HG03196 (cell line): ENCODE data around the gene SLC35B4.

ENCODE experiments used
- ATAC-seq: cut with Tn5 transposase; IDR thresholded peaks from one replicate; pipeline ENCODE4 v1.9.1; 2021; ENCODE audit not compliant: unreplicated experiment

SLC35B4 gene

DNA sequence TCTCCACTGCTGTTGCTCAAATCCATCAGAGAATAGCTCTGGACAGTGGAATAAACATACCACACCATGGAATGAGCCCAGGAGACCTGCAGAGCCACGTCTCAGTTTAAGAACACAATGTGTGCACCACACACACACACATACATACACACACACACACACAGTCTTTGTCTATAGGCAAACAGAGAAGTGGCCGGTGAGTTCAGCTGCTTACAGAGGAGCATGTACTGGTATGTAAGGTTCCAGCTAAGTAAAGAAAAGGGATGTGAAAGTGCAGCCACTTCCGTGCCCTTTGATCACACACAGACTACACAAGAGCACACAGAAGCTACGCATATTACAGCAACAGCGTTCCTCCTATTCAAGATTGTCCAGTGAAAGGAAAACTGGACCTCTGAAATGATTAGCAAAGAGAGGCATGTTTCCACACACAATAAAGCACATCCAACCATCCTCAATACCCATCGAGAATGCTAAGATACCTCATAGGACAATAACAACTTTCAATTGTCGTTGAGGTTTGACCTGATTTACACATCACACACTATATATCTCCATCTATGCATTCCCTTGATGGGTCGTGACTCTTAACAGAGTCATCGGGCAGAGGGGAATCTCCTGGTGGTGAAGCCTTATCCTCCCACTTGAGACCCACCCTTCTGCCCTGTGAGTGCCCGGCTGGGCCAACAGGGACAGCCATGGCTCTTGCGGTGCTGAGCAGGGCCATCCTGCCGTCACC lies 23.6 kb downstream of the SLC35B4 start:
- peak; percentile 100 for ATAC-seq

DNA sequence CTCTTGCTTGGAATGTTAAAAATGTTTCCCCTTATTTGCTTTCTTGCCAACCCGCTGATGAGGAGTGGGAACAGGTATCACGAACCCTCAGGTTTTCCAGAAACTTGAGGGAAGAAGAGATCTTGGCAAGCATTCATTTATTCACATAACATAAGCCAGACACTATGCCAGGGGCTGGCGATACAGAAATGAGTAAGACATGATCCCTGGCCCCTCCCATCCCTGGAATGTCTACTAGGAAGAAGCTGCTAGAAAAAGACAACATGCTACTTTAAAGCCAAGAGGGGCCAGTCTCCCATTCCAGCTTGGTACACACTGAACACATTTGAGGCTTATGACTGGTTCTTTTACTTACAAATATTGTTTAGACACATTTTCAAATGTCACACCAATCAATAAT lies 26.4 kb downstream of the SLC35B4 start:
- no peak for ATAC-seq

DNA sequence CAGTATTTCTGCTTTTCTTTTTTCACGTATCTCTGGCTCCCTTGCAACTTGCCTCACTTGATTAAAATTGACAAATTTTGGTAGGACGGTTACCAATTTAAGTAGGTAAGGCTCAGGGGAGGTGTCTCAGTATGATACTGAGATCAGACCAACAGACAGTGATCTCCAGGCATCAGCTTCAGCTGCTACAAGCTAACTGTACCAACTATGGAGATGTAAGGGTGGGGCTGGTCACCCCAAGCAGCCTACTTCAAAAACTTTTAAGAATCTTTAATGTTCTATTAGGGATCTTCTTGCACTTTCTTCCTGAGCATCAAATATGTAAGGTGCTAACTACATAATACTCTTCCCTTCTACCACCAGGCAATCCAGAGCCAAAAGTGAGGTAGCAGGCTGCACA lies 26.9 kb downstream of the SLC35B4 start:
- no peak for ATAC-seq

DNA sequence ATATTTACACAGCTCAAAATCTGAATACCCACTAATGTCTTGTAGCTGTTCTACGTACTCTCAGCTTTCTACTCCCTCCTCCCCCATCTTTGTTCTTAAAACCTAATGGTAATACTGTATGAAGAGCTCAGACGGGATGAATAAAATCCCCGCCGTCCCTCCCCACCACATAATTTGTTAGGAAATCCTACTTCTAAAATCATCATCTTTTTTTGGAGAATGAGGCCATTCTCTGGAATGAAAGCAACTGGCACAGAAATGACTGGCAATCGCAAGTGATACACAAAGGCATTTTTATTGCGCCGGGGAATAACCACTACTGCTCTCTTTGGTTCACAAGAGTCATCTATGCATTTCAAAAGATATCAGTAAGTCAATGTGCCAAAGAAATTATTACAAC lies 27.3 kb downstream of the SLC35B4 start:
- ATAC-seq: no peak

DNA sequence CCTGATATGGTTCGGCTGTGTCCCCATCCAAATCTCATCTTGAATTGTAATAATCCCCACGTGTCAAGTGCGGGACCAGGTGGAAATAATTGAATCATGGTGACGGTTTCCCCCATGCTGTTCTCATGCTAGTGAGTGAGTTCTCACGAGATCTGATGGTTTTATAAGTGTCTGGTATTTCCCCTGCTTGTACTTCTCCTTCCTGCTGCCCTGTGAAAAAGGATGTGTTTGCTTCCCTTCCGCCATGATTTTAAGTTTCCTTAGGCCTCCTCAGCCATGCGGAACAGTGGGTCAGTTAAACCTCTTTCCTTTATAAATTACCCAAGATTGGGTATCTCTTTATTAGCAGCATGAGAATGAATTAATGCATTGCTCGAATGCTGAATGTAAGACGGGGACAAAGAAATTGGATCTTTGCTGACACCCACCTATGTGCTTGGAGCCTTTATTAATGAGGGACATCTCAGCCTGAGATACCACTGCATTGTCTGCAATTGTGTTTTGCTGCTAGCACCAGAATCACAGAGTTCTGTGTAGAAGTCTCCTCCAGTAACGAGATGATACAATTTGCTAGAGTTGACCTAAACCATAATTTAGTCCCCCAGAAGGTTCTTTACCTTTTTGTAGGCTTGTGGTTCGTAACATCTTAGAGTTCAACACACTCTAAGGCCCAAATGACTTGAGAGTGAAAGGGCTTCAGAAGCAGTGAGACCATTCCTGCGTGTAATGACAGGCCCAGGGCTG lies 28.6 kb downstream of the SLC35B4 start:
- no peak for ATAC-seq

DNA sequence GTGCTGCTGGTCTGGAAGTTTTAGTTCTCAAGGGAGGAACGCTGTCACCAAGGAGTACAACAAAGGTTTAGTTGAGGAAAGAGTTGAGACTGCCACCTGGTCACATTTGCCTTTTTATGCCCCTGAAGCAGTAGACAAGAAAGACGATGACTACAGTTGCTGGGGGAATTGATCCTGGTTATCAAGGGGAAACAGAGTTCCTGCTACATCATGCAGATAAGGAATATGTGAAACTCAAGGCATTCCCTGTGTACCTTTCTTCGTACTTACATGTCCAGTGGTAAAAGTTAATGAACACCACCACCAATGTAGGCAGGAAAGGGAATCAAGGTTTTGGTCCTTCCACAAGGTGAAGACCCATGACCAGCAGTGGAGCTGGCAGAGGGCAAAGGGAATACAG lies 31.8 kb downstream of the SLC35B4 start:
- ATAC-seq: no peak

DNA sequence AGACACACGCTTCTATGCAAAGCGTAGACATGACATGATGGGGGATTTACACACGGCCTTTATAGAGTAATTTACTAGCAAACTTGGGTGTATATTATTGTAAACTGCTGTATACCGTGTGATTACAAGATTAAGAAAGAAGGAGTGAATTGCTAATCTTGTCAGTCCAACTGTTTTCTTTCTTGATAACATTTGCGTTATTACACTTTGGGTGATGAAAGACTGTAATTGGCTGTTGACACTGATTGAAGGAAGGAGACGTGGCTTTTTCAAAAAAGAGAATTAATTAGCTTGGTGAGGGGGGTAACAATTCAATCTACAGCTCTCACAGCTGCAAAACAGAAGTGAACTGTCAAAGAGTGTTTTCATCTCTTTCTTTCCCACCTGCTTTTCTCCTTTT lies 32.7 kb downstream of the SLC35B4 start:
- ATAC-seq: no peak

DNA sequence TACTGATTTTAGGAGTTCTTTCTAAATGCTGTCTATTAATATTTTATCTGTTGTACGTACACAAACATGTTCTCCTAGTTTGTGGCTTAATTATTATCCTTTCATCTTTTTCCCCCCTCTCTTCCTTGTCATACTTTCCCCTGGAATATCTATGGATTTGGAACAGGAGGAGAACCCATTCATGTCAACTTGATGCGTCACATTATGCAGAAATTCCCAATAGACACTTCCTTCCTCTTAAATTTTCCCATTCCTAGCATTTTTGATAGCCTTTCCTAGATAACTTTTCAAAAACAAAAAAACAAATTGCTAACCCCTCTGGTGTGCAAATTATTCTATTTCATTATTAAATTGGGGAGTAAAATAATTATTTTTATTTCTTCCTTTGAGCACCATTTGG lies 36.2 kb downstream of the SLC35B4 start:
- no peak for ATAC-seq

DNA sequence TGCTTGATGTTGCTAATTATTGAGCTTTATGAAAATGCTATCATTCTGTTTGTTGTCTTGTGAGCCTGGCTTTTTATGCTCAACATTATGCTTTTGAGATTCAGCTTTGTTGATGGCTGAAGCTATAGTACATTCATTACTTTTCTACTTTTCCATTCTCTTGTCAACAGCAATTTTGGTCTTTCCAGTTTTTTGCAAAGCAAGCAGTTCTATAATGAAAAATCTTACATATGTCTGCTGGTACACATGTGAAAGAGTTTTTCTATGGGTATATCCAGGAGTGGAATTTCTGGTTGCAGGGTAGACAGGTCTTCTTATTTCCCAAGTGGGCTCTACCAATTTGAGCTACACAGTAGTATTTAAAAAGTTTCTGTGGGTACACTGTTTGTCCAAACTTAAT lies 36.8 kb downstream of the SLC35B4 start:
- no peak for ATAC-seq

DNA sequence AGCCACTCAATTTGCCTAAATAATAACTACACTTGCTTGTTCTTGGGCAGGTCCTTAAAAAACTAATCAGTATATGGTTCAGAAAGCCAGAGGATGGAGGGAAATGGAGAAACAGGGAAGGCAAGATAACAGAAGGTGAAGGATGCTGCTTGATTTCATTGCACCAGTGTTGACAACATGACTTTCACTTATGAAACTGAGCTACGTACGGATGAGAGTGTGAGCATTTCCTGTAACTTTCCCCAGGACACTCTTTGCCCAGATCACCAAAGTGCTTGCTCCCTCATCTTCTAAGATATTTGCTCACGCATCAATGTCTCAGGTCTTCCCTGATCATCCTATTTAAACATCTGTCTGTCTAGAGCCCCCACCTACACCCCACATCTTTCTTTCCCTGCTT lies 37.4 kb downstream of the SLC35B4 start:
- no peak for ATAC-seq

DNA sequence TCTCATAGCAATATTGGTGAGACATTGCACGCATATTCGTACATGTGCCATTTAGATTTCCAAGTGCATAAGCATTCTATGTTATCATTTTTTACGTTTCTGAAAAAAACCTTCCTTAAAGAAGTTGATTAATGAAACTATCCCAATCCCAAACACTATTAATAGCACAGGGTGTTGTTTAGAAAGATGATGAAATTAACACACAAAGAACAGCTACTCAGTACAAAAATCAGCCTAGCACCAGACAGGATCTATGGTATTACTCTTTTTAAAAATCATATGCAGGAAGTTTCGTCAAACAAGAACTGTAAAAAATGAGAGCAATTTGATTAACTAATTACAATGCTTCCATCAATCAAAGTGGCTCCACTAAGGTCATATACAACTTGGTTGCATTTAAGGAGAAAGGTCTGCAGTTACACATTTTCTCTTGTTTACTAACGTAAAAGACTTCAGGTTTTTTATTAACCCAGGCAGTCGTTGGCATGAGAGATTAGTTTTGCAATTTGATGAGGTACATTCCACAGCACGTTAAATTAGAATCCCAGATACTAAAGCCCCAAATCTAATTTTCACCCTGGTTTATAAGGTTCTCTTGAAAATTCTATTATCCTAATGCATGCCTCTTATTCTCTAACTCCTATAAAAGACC lies 38.1 kb downstream of the SLC35B4 start:
- no peak for ATAC-seq

DNA sequence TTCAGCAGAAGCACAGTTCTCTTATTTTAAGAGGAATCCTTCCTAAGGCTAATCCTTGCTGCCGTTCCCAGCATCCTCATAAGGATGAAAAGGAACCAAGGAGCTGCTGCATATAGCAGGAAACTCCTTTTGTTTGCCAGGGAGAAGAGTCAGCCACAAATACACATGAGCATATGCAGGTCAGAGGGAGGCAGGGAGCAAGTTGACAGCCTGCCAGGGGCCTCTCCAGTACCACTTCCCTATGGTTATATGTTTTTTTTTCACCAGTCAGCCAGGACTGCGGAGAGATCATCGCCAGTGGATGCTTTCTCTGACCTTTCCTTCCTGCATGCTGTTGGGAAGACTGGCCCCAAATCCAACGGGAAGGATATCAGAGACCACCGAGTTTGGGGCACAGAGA lies 39.8 kb downstream of the SLC35B4 start:
- no peak for ATAC-seq

DNA sequence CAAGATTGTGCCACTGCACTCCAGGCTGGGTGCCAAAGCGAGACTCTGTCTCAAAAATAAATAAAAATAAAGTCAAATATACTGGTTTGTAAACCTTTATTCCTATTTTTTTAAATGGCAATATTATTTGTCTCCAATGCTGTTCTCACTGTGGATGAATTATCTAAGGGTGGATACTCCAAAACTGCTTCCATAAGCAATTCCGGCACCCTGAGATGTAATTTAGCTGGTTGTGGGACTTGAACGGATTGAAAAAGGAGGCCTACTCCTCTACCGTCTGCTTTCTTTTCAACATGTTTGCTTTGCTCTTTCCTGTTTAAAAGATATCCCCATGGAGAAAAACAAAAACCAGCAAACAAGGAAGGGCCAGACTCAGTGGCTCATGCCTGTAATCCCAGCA lies 54.4 kb downstream of the SLC35B4 start:
- no peak for ATAC-seq

DNA sequence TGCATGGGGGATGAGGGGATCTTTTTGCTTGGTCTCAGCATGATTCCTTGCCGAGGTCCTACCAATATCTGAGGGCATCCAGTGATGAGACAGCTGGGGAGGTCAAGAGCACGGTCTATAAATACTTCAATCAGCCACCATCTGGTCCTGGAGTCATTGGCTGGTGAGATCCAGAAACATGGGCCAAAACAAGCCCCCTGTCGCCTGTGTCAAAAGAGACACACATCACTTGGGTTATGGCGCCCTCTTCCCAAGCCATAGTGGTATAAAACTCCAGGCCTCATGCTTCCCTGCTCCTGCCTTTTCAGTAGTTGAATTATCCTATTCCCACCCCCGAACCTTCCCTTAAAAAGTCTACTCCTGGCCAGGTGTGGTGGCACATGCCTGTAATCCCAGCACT lies 60.9 kb downstream of the SLC35B4 start:
- ATAC-seq: no peak

DNA sequence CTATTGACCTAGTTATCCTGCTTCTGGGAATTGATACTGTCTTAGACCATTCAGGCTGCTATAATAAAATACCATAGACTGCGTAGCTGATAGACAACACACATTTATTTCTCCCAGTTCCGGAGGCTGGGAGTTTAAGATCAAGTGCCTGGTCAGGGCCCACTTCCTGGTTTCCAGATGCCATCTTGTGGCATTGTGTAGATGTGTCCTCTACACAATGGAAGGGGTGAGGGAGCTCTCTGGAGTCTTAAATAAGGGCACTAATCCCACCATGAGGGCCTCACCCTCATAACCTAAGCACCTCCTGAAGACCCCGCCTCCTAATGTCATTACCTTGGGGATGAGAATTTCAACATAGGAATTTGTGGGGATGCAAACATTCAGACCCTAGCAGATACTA lies 62.4 kb downstream of the SLC35B4 start:
- ATAC-seq: no peak

DNA sequence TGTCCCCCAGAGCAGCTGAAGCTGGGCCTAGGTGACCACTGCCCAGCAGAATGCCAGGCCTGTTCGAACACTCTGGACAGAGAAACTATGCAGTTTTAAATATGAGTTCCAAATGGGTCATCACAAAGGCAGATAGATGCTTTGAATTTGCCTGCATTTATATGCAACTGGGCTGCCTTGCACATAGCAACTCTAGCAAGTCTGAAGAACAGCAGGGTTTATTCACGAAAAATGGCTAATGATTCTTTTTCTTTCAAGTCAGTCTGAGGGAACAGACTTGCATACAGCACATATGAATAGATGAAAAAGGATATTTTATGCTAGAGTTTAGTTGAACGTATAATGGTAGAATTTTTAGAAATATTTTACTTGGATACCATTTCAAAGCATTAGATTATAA lies 68.5 kb downstream of the SLC35B4 start:
- no peak for ATAC-seq

DNA sequence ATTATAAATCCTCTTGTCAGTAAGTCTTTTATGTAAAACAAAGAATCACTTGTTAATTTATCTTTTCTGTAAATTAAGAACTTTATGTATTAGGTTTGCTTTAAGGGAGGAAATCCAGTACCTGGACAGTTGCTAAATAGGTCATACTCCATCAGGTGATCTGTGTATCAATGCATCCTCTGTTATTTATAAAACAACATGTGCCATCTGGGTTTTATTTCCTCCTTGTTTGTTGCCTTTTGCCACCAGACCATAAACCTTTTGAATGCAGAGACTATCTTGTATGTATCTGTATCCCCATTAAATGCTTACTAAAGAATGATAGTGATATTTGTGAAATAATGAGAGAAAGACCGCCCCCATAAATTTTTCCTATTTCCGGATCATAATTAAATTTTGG lies 70.0 kb downstream of the SLC35B4 start:
- no peak for ATAC-seq

DNA sequence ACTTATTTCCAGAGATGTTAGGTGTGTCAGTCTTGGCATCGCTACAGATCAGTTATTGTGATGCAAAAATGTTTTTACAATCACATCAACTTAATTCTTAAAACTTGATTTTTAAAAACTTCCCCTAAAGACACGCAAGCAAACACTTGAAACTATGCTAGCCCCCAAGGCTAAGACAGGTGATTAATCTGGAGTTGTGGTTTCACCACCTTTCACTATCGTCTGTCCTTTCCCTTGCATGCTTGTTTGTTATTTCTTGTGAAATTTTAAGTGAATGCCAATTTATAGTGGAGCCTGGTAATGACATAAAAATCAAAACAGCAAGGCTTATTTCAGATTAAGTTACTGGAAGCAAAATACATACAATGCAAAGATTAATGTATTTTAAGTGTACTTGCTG lies 70.4 kb downstream of the SLC35B4 start:
- no peak for ATAC-seq

DNA sequence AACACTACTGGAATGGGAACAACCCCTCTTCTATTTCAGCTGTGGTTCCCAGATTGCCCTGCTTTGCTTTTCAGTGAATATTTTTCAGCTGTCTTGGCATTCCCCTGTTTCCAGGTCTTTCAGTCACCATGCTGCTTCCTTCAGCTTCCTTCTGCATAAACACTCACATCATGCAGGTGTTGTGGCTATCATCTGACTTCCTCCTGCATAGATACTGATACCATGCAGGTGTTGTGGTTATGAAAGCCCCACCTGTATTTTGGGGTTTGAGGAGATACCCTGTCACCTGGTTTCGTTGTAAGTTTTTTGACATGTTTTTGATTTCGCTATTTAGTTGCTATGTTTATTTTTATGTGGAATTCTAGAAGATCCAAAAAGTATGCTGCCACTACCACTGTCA lies 71.5 kb downstream of the SLC35B4 start:
- ATAC-seq: no peak
